GM18517 (cell line): ENCODE data around the gene PTGIS.

Source experiments
- ATAC-seq: cut with Tn5 transposase; IDR thresholded peaks from one replicate; pipeline ENCODE4 v1.9.1; 2021; ENCODE audit warnings: mild to moderate bottlenecking, moderate library complexity; ENCODE audit not compliant: unreplicated experiment

The PTGIS gene

DNA sequence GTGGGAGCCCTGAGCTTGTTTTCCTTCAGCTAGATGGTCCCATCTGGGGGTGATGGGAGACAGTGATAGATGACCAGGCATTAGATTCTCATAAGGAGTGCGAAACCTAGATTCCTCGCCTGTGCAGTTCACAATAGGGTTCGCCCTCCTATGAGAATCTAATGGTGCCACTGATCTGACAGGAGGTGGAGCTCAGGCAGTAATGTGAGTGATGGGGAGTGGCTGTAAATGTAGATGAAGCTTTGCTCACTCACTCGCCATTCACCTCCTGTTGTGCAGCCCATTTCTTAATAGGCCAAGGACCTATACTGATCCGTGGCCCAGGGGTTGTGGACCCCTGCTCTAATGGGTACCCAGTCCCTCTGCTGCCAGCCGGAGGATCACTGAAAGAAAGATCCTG is 64.8 kb downstream of the PTGIS start:
- ATAC-seq, result no peak

DNA sequence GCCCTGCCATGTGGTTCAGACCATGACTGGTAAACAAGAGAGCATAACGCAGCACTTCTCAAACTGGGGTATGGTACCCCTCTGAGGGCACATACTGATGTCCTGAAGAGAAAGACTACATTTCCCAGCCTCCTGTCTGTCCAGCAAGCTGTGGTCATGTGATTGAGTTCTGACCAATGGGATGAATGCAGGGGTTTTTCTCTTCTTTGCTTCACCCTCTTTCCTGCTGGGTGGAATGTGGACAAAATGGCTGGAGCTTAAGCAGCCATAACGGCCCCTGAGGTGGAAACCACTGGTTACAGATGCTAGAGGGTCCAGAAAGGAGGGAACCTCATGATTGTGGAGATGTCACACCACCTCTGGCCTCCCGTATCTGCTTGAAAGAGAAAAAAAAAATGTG is 66.0 kb downstream of the PTGIS start:
- no peak for ATAC-seq

DNA sequence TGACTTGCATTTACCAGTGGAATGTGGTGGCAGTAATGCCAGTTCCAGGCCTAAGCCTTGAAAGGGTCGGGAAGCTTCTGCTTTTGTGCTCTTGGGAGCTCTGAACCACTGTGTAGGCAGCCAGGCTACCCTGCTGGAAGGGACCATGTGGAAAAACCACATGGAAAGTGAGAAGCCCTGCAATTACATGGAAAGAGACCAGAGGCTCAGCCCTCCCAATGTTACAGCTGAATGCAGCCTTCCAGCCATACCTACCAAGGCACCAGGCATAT is 70.6 kb downstream of the PTGIS start:
- ATAC-seq, result no peak

DNA sequence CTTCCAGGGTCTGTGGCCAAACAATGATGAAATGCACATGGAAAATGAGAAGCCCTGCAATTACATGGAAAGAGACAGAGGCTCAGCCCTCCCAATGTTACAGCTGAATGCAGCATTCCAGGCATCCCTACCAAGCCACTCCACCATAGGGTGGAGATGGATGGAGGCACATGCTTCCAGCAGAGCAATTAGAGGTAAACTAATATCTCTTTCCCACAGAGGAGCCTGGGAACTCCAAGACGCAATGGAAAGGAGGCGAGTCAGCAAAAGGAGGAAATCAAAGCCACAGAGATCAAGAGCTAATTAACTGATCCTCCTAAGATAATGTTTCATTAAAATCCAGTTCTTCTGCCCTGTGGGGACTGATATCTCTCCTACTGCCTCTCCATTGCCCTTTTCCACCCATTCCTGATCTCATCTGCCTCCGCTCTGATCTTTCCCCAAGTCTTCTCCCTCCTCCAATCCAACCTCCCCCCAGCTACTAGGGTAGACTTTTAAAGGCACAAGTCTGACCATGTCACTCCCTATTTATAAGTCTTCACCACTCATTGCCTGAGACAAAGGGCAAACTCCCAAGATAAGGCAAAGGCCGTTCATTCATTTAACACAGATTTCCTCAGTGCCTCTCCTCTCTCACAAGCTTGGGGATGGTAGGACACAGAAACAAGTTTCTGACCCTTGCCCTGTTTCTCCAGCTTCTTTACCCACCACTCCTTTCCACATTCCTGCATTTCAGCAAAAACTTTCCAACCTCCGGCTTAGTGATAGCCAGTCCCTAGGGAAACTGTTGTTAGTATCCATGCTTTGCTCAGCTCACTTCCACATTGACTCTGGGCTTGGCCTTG is 71.2 kb downstream of the PTGIS start:
- no peak for ATAC-seq

DNA sequence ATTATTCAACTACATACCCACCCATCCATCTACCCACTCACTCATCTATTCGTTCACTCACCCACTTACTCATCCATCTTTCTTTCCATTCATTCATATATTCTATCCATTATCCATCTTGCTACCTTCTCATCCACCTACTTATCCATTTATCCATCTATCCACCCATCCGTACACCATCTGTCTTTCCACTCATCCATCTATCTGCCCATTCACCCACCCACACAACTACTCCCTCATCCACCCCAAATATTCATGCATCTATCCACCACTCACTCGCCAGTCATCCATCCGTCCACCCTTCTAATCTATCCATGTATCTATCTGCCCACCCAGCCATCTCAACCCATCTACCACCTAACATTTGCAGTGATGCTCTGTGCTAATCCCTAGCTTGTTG is 71.9 kb downstream of the PTGIS start:
- ATAC-seq, result no peak

DNA sequence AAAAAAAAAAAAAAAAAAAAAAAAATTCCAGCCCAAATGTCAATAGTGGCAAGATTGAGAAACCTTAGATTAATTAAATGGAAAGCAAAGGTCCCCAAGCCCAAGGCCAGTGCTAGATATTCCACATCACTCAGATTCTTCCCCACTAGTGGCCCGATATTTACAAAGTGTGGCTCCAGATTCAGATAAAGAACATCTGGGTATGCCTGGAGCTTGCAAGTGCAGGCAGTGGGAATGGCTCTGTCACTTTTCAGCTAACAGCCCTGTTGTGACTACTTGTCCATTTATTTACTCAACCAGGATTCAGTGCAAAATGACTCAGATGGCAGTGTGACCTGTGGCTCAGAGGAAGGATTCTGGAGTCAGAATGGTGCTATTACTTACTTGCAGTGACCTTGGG is 77.2 kb downstream of the PTGIS start:
- no peak for ATAC-seq

DNA sequence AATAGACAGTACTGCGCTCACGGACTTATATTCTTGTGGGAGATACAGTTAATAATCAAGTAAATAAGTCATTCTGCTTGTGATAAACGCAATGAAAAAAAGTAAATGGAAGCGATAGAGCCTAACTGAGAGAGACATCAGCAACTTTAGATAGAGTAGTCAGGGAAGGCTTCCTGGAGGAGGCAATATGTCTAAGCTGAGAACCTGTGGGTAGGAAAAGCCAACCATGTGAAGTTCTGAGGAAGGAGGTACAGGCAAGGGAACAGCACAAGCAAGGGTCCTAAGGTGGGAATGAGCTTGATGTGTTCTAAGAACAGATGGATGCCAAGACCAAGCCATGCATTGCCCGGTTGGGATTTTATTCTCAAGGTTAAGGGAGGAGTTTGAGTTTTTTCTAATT is 78.2 kb downstream of the PTGIS start:
- no peak for ATAC-seq

DNA sequence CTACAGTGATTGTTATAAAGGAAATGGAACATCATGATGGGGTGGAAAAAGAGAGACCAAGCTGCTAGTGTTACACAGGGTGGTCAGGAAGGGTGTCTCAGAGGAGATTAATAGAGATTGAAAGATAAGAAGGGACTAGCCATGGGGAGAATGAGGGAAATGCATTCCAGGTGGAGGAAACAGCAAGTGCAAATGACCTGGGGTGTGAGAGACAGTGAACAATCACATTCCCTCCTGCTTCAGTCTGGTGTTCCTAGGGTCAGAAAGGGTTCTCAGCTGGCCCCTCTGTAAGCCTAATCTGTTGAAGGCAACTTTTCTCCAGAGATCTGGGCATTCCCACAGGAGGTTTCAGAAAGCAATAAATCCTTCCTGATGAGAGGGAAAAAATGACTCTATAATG is 81.9 kb downstream of the PTGIS start:
- no peak for ATAC-seq

DNA sequence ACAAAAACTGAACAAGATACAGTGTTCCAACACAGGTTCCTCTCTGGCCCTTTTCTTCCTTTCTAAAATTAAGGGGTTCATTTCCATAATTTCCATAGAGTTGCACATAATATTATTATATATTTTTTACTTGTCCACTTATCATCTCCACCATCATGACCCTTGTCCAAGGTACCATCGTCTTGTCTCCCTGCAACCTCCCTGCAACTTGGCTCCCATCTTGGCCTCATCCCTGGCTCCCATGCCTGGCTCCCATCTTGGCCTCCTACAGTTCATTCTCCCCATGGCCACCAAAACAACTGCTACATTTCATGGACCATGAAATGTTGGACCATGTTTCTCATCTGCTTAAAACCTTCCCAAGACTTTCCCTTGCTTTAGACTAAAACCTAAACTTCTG is 82.4 kb downstream of the PTGIS start:
- no peak for ATAC-seq

DNA sequence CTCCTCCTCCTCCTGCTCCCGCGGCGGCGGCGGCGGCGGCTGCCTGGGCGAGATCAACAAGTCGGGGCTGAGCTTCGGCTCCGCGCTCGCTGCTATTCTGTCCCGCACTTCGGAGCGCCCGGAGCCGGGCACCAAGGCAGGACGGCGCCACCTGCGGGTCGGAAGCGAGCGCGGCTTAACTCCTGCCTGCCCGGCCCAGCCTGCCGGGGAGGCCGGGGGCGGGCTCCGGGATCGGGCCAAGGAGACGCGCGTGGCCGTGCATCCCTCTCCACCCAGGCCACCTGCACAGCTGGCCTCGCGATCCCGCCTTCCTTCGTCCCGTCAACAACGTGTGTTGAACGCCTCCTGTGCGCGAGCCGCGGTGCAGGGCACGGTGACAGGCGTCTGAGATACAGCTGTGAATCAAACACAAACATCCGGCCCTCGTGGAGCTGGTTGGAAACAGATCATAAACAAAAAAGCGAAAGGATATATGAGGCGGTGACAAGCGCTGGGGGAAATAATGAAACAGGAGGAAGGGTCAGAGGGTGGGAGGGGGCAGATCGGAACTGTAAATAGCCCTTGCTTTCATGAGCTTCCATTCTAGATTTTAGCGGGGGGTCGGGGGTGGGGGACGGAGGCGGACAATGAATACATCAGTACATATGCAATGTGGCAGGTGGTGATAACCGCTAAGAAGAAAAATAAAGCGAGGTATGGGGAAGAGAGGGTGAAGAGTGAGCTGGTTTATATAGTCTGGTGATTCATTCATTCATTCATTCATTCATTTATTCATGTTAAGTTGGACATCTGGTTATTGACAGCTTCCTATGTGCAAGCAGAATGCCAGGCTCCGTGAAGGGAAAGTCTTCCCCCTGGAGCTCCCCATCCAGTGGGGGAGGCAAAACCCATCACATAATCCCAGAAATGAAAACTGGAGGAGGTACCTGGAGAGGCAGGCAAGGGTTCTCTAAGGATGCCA is 83.5 kb downstream of the PTGIS start:
- ATAC-seq, result no peak

DNA sequence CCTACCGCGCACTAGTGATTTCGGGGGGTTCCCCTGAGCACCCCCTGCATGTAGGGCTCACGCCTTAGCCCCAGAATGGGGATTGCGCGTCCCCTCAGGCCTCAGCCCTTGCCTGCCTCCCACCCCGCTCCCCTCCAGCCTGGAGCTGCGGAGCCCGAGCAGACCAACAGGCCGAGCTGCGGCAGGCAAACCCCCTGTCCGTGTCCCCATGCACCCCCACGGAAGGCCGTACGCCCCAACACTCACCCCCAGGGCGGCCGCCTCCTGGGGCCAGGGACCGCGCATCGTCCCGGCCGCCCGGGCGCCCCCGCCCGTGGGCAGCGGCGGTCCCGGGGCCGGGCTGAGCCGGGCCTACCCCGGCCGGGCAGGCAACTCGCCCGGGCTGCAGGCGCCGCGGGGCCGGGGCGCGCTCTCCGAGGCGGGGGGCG is 84.2 kb downstream of the PTGIS start:
- ATAC-seq, result no peak

DNA sequence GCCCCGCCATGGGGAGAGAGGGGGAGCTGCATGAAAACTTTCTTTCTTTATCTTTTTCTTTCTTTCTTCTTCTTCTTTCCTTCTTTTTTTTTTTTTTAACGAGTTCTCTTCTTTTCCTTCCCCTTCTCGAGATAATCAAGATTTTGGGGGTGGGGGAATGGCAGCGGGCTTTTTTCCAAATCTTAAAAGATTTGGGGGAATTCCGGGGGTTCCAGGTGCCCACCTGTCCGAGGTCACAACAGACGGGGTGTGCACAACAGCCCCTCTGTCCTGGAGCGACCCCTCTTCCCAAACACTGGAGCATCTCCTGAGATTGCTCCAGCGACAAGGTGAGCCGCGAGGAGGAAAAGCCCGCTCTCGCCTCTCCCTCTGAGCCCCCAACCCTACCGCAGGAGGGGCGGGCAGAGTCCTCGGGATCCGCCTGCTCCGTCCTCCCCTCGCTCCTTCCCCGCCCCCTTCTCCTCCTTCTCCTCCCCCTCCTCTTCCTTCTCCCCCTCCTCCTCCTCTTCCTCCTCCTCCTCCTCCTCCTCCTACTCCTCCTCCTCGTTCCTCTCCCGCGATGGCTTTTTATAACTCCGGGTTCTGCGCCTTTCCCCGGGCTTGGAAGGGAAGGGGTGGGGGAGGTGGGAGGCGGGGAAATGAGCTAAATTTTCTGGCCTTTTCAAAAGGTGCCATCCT is 84.8 kb downstream of the PTGIS start:
- ATAC-seq, result no peak

DNA sequence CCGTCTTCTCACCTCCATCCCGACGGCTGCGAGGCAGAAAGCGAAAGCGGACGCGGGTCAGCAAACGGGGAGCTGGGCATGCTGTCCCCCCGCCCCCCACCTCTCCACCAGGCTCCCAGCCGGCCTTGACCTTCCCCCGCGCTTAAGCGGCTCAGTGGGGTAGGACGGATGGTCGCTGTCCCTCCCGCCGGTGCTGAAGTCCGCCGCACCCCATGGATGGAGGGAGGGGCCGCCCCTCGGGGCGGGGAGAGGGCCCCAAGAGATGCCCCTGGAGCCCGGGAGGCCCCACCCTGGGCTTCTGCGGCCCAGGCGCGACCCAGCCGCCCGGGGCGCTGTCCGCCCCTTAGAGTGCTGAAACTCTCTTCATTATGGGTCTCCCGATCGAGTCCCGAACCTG is 85.3 kb downstream of the PTGIS start, which contains the start of gene KCNB1:
Gene KCNB1 (minus strand): TSS at position 48 of the 397 bp plus-strand sequence. CDS start 188 bp downstream, outside the sequence.
- no peak for ATAC-seq

DNA sequence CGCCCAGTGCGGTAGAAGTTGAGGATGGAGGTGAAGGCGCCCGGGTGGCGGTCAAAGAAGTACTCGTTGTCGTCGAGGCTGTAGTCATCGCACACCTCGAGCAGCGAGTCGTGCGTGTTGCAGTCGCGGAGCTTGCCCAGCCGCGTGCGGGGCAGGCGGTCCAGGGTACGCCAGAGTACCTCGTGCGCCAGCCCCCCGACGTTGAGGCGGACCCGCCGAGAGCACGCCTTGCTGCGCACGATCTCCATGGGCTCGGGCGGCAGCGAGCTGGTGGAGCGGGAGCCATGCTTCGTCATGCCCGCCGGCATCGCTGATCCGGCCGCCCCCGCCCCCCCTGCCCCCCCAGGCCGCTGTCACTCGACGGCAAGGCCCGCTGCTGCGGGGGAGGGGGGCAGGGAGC is 85.8 kb downstream of the PTGIS start:
- ATAC-seq, result no peak

DNA sequence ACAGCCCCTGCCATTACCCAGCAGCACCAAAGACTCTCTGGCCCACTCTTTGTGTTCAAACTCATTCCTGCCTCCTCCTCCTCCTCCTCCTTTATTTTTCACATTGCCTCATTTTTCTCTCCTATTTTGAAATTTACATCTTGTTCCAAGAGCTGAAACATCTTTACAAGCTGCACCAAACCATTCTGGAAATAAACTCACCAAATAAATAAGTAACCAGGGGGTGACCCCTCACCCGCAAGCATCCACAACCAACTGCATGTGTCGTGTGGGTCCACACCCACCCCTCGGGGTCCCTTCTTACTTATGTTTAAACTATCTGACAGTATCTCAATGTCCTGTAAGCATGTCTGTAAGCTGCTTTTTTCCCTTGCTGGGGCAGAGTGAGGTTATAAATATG is 86.8 kb downstream of the PTGIS start:
- ATAC-seq, result no peak

DNA sequence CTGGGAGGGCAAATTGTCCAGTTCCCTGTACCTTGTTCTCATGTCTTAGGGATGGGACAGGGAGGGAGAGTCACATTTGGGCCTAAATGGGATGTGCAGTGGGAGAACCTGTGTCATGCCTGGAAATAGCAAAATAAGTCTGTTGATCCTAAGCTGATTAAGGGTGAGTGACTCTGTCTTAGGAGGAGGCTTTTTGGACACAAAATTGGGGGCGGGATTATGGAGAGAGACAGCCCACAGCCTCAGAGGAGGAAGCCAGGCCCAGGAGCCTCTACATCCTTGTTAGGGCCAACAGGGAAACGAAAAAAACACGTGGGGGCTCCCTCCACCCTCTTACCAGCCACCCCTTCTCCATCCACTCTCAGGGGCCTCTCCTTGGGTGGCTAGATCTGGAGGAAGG is 87.7 kb downstream of the PTGIS start:
- no peak for ATAC-seq

DNA sequence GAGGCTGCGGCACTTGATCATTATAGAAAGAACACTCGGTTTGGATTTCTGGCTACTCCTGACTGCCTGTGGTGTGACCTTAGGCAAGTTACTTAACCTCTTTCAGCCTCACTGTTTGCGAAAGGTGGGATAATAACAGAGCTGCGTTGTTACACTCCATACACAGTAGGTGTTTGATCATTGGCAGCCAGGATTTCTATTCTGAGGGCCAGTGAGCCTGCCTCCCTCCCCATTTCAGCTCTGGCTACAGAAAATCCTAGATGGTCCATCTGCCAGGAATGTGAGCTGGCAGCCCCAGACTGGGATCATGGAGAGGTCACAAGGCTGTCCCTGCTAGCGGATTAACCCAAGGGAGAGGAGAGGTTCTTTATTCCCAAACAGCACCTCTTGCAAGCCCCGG is 88.2 kb downstream of the PTGIS start:
- ATAC-seq, result no peak

DNA sequence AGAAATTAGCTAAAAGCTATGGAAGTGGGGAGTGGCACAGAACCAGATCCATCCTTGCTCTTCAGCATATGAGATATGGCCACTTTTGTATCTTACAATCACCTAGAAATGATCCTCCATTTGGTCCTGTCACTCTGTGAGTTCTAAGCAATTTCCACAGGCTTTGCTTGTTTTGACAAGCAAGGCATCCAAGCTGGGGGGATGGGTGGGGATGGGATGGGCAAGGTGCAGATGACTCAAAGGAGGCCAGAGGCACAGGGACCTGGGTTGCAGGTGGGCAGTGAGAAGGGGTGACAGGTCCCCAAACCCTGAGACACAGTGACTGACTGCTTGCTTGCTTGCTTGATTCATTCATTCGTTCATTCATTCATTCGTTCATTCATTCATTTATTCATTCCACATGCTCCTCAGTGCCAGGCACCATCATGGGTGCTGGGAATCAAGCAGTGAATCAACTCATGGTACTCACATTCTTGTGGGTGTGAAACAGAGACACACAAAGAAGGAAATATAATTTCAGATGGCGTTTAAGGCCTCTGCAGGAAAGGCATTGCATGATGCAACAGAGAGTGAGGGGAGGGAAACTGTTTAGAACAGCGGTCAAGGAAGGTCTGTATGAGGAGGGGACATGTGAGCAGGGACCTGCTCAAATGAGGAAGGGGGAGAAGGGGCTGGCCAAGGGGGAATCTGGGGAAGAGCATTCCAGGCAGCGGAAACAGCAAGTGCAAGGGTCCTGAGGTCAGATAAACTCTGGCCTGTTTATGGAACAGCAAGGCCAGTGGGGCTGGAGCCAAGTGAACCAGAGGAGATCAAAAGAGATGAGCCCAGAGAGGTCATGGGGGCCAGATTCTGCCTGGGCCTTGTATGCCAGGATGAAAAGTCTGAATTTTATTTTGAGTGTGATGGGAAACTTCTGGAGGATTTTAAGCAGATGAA is 88.9 kb downstream of the PTGIS start:
- ATAC-seq, result no peak

DNA sequence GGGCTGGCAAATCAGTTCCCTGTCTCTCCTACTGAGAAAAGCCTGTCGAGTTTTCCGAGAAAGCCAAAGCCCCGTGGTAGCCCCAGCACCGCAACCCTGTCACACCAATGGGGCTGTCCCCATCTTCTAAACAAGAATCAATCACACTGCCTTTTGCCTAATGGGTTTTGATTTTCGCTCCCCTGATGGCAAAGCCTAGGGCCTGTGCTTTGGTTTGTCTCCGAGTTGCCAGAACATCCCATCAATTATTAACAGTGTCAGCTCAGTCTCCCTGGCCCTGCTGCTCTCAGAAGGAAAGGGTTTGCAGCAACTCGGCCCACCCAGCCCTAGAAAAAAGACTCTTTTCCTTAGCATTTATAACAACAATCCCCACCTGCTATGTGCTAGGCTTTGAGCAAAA is 89.7 kb downstream of the PTGIS start:
- ATAC-seq, result no peak

DNA sequence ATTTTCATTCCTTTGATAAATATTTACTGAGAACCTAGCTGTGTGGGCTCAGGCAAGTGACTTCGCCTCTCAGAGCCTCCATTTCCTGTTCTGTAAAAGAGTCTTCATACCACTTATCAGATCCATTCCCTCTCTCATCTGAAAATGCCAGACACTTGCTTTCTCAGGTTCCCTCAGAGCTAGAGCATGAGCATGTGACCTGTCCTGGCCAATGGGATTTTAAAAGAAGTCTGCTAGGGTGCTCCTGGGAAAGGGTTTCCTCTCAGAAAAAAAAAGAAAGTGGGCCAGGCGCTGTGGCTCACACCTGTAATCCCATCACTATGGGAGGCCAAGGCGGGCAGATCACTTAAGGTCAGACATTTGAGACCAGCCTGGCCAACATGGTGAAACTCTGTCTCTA is 90.7 kb downstream of the PTGIS start:
- ATAC-seq, result no peak

DNA sequence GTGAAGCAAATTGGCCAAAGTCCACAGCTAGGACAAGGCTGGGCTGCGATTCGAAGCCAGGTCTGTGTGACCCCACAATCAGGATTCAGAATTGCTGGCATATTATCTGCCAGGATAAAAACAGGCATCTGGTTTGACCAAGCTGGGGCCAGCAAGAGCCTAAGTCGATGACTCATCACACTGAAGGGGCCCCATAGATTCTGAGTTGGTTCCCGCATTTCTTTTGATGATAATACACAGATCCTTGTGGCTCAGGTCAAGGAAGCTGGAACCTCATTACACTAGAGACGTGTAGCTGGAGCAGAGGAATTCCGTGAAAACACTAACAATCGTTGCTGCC is 92.0 kb downstream of the PTGIS start:
- ATAC-seq, result no peak
